Adrenal gland (tissue), 12 donors: ENCODE data around the gene HAGH. TPM values are rescaled to one million over a fixed set of nuclear protein-coding genes. Genes with fewer than 3 reads are reported as not detected.

Experiments used
- DNase-seq, 7 donors: peaks; one replicate each; pipeline ENCODE4 v3.0.0-alpha.2; 2019 to 2020
- H3K27ac ChIP-seq, 5 donors: fragments of 200-600 bp; sonication (generic) in 4 of 5; 1 replicate in 3 of 5; 2 replicates in 2 of 5; pipeline versions ENCODE4 v1.5.1 to v1.8.0; 2016 to 2020; ENCODE audit warnings: mild to moderate bottlenecking in 1 of 5
- H3K27me3 ChIP-seq: fragments of 200-600 bp; 2 replicates; pipeline ENCODE4 v1.8.0; 2021
- H3K36me3 ChIP-seq, 2 donors: fragments of 200-600 bp; replicated peaks in 1 of 2; 1 replicate in 1 of 2; 2 replicates in 1 of 2; pipeline versions ENCODE4 v1.5.1 to v1.8.0; 2018 to 2022
- H3K4me1 ChIP-seq, 2 donors: fragments of 200-600 bp; replicated peaks in 1 of 2; 1 replicate in 1 of 2; 2 replicates in 1 of 2; pipeline versions ENCODE4 v1.5.1 to v1.8.0; 2018 to 2021
- H3K4me3 ChIP-seq, 4 donors: fragments of 200-600 bp; sonication (generic) in 3 of 4; one replicate each; pipeline ENCODE4 v1.5.1; 2016 to 2018
- H3K9me3 ChIP-seq, 3 donors: fragments of 200-600 bp; sonication (generic) in 1 of 3; replicated peaks in 1 of 3; 1 replicate in 2 of 3; 2 replicates in 1 of 3; pipeline versions ENCODE4 v1.5.1 to v1.8.0; 2016 to 2021
- CTCF ChIP-seq, 6 experiments: fragments of 450-650 bp in 4 of 6; fragments of 200-600 bp in 2 of 6; sonication (generic) in 1 of 6; IDR thresholded peaks; 1 replicate in 5 of 6; 2 replicates in 1 of 6; pipeline versions ENCODE4 v1.5.1 to v1.8.0; 2016 to 2021; ENCODE audit warnings: antibody characterized with exemption in 6 of 6, mild to moderate bottlenecking in 2 of 6, moderate library complexity in 1 of 6
- POLR2A ChIP-seq, 2 donors: fragments of 450-650 bp; IDR thresholded peaks; one replicate each; pipeline ENCODE4 v1.6.1; 2017; ENCODE audit warnings: antibody characterized with exemption in 2 of 2, mild to moderate bottlenecking in 2 of 2, moderate library complexity in 1 of 2
- WGBS, 4 donors: extraction: QIAGEN DNeasy Blood & Tissue Kit in 2 of 4; methylation state at CpG; one replicate each; pipeline versions ENCODE4 v1.1.5 to v1.1.7; 2013 to 2017; 5-methylcytosine and 5-hydroxymethylcytosine counted together
- intact Hi-C, 2 donors: fragments of 100-400 bp; cut with DNase I; formaldehyde crosslinking; loops; one replicate each; pipeline versions ENCODE4 v1.14.1 to v1.15.0; 2022 to 2023
- polyA plus RNA-seq, 3 donors: library from polyadenylated mRNA; stranded (reverse); fragments of 200-250 nt in 2 of 3; fragments of 350-450 nt in 1 of 3; fragmentation: Illumina TruSeq in 1 of 3; extraction: RNeasy Lipid Tissue Mini Kit (QIAGEN cat#74804) in 1 of 3; gene quantifications; one replicate each; pipeline ENCODE4 v1.2.3, GENCODE V29; 2013 to 2014
- total RNA-seq, 9 donors: library from RNA; depleted of rRNA in 4 of 9; stranded (reverse); fragments of >200 nt in 4 of 9; fragments of 120-200 nt in 1 of 9; fragmentation: NEBNext Ultra II Directional in 1 of 9; extraction: Animal tissue kit (Norgen Biotek cat#: 25700) in 1 of 9; gene quantifications; one replicate each; pipeline versions ENCODE4 v1.1.0 to v1.2.4, GENCODE V29; 2013 to 2023
- donor health status: healthy with polysubstance abuse.
- donor health status: Bipolar disorder and iron deficiency.
- donor health status: DM: yes; HTN: yes; CAD: no.
- donor health status: DM: no; HTN: no; CAD: no.
- donor health status: DM: no; HTN: no; CAD: no.
- donor health status: DM: yes; HTN: yes; CAD: no.

Gene HAGH
- total and polyA plus RNA-seq, 12 donors = 75.3 to 318 (median 170) TPM

DNA sequence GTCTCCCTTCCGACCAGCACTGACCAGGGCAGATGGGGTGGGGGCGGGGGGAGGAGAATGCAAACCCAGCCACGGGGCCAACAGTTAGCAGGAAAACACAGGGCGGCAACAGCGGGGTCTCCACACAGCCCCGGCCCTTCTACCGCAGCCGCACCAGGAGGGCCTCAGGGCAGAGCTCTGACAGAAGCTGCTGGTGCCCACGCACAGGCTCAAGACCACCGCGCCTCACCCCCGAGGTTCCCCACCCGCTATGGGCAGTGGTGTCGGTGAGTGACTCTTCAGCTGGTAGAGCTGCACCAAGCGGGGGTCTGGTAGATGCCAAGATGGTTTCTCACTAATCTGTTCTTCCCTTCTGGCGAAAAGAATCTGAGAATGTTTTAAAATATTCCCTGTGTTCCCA lies 16.1 kb downstream of the HAGH start:
- intact Hi-C loops = no loop called here
- H3K4me3 ChIP-seq = no peak overlapping the region
- DNase-seq = no peak
- WGBS, 4 donors = 92 to 95% (median 94%) methylated on average over 7 to 16 of the region's 16 CpGs
- H3K4me1 ChIP-seq = no peaks in the 10 kb centered on the region
- TF ChIP-seq POLR2A (IDR thresholded peaks at IDR 0.05) (no peak), CTCF (IDR thresholded peaks at IDR 0.05) (no peak)
- H3K9me3 ChIP-seq = no peaks in the 10 kb centered on the region
- peaks cover 0 to 57% of the 10 kb centered on the region in 2 donors for H3K36me3 ChIP-seq
- no peak overlapping the region for H3K27ac ChIP-seq
- H3K27me3 ChIP-seq = no peaks in the 10 kb centered on the region

- intact Hi-C loops = no loop called here
- Histone ChIP-seq H3K4me1 (no peaks in the 10 kb centered on the region), H3K4me3 (no peak overlapping the region), H3K36me3 (peaks cover 0 to 53% of the 10 kb centered on the region in 2 donors), H3K9me3 (no peaks in the 10 kb centered on the region), H3K27me3 (no peaks in the 10 kb centered on the region), H3K27ac (no peak overlapping the region)
- 93 to 96% (median 95%) methylated on average over 16 of the region's 16 CpGs for WGBS, 4 donors
- DNase-seq = no peak
- no peak for TF ChIP-seq CTCF (IDR thresholded peaks at IDR 0.05)
- TF ChIP-seq POLR2A (IDR thresholded peaks at IDR 0.05) = no peak
These were observed 16.5 kb downstream of the HAGH start for GRCh38 chr16:1810106-1810505.

GRCh38 chr16:1809281-1809801 lies 17.3 kb downstream of the HAGH start:
- Histone ChIP-seq H3K36me3 (peaks cover 0 to 48% of the 10 kb centered on the region in 2 donors), H3K9me3 (no peaks in the 10 kb centered on the region), H3K27ac (no peak overlapping the region), H3K27me3 (no peaks in the 10 kb centered on the region), H3K4me3 (no peak overlapping the region), H3K4me1 (no peaks in the 10 kb centered on the region)
- no peak for TF ChIP-seq POLR2A (IDR thresholded peaks at IDR 0.05)
- TF ChIP-seq CTCF (IDR thresholded peaks at IDR 0.05) = no peak
- DNase-seq = no peak
- intact Hi-C loops = no loop called here
- WGBS, 4 donors = 71 to 83% (median 77%) methylated on average over 7 to 28 of the region's 28 CpGs

- Histone ChIP-seq H3K36me3 (peaks cover 0 to 42% of the 10 kb centered on the region in 2 donors), H3K4me1 (no peaks in the 10 kb centered on the region), H3K4me3 (no peak overlapping the region), H3K27me3 (no peaks in the 10 kb centered on the region), H3K27ac (no peak overlapping the region), H3K9me3 (no peaks in the 10 kb centered on the region)
- intact Hi-C loops = no loop called here
- TF ChIP-seq CTCF (IDR thresholded peaks at IDR 0.05) (no peak), POLR2A (IDR thresholded peaks at IDR 0.05) (no peak)
- no peak for DNase-seq
- WGBS, 4 donors = 74 to 84% (median 80%) methylated on average over 7 to 18 of the region's 18 CpGs
These were observed 17.9 kb downstream of the HAGH start for GRCh38 chr16:1808691-1809090.
